ENCODE results near the gene CCDC102B. TPM values are rescaled to one million over a fixed set of nuclear protein-coding genes. Genes with fewer than 3 reads are reported as not detected.

CCDC102B gene
- total and polyA plus RNA-seq, 2 of the 8 experiments (the other 6 are each of a cell fraction or from before 2014, with no cell fraction given): 0.80 to 1.1 TPM

DNA sequence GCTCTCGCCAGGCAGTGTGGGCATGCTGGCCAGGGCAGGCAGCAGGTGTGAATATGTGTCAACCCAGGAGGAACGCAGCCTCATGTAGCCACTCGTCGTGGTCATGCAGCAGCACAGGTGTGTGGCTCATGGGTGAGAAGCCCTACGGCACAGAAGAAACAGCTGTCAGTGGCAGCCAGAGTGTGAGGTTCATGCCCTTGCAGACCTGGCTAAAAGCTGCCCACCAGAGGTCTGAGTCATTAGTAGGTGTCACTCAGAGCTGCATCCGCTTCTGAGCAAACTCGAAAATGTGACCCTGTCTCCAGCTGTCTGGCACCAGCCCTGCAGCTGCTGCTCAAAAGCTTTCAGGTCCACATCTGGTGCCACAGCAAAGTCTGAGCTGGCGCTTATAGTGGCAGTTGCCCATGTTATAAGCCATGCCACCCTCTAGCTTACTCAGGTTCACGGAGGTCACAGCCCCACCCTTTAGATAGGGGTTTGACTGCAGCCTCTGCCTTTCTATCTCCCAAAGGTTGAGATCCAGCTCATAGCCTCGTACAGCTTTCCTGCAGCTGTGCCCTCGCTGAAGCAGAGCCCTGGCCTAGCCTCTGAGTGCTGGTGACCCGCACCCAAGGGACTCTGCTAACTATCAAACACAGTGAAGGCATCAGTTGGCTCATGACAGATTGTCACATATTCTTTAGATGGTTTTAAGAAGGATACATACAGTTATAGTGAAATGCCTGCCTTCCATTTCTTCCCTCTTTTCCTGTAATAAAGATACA is 195.0 kb downstream of the CCDC102B start (continued):
- TF ChIP-seq FOSL1 (IDR thresholded peaks at IDR 0.05; ENCODE audit: insufficient read depth, low read depth, low read length) (no peak), CBX8 (IDR thresholded peaks at IDR 0.05; ENCODE audit: borderline replicate concordance, low read depth, low read length) (no peak)
